HepG2 (cell line): Measurements from ENCODE around the gene CTBP1. TPM values are rescaled to one million over a fixed set of nuclear protein-coding genes. Genes with fewer than 3 reads are reported as not detected.
A peak's percentile ranks its signal among the peaks of the same experiment; 100 is the strongest.

Experiments used
- BRF2 ChIP-seq: sonication (generic); formaldehyde crosslinking; IDR thresholded peaks from 2 replicates; pipeline ENCODE4 v1.8.1; 2022; ENCODE audit warnings: mild to moderate bottlenecking, missing genetic modification reagents
- DMAP1 ChIP-seq: IDR thresholded peaks from 2 replicates; pipeline ENCODE4 v1.6.1; 2016
- DMTF1 ChIP-seq: sonication (generic); formaldehyde crosslinking; IDR thresholded peaks from 2 replicates; pipeline ENCODE4 v1.4.0; 2020; ENCODE audit warnings: mild to moderate bottlenecking, missing genetic modification reagents
- FOSL2 ChIP-seq: sonication (generic); formaldehyde crosslinking; IDR thresholded peaks from 2 replicates; pipeline ENCODE4 v1.4.0; 2020; ENCODE audit warnings: missing genetic modification reagents
- MTF2 ChIP-seq: sonication (generic); formaldehyde crosslinking; IDR thresholded peaks from 2 replicates; pipeline ENCODE4 v1.5.0; 2020; ENCODE audit warnings: missing genetic modification reagents, borderline replicate concordance
- NR3C1 ChIP-seq: sonication (generic); formaldehyde crosslinking; IDR thresholded peaks from 2 replicates; pipeline ENCODE4 v1.4.0; 2020; ENCODE audit warnings: missing genetic modification reagents
- POGZ ChIP-seq: sonication (generic); formaldehyde crosslinking; IDR thresholded peaks from 2 replicates; pipeline ENCODE4 v1.4.0; 2020; ENCODE audit warnings: mild to moderate bottlenecking, missing genetic modification reagents
- RFX3 ChIP-seq: IDR thresholded peaks from 2 replicates; pipeline ENCODE4 v1.6.1; 2016; ENCODE audit warnings: missing biosample characterization, missing genetic modification reagents
- SOX6 ChIP-seq, 2 experiments: fragments of 450-650 bp in 1 of 2; sonication (generic) in 1 of 2; formaldehyde crosslinking in 1 of 2; IDR thresholded peaks; 2 replicates each; pipeline versions ENCODE4 v1.4.0 to v1.6.1; 2017 to 2020; ENCODE audit warnings: antibody characterized with exemption in 1 of 2, mild to moderate bottlenecking in 1 of 2, missing genetic modification reagents in 1 of 2
- ZGPAT ChIP-seq: IDR thresholded peaks from 2 replicates; pipeline ENCODE4 v1.6.1; 2016; ENCODE audit warnings: mild to moderate bottlenecking
- ZNF274 ChIP-seq: sonication (generic); formaldehyde crosslinking; IDR thresholded peaks from 2 replicates; pipeline ENCODE4 v1.5.1; 2020; ENCODE audit warnings: mild to moderate bottlenecking, missing genetic modification reagents
- ZNF501 ChIP-seq: sonication (generic); formaldehyde crosslinking; IDR thresholded peaks from 2 replicates; pipeline ENCODE4 v1.5.1; 2020; ENCODE audit warnings: mild to moderate bottlenecking, moderate library complexity, missing genetic modification reagents
- ZNF75D ChIP-seq: sonication (generic); formaldehyde crosslinking; IDR thresholded peaks from 2 replicates; pipeline ENCODE4 v1.8.1; 2023; ENCODE audit warnings: missing genetic modification reagents, mild to moderate bottlenecking, borderline replicate concordance
- ZNF782 ChIP-seq: sonication (generic); formaldehyde crosslinking; IDR thresholded peaks from 2 replicates; pipeline ENCODE4 v1.4.0; 2020; ENCODE audit warnings: missing genetic modification reagents, mild to moderate bottlenecking, borderline replicate concordance
- ZSCAN25 ChIP-seq: sonication (generic); formaldehyde crosslinking; IDR thresholded peaks from 2 replicates; pipeline ENCODE4 v1.8.0; 2022; ENCODE audit warnings: mild to moderate bottlenecking, missing genetic modification reagents
- ZSCAN30 ChIP-seq: sonication (generic); formaldehyde crosslinking; IDR thresholded peaks from 2 replicates; pipeline ENCODE4 v1.5.0; 2020; ENCODE audit warnings: mild to moderate bottlenecking, missing genetic modification reagents
- ZSCAN9 ChIP-seq: IDR thresholded peaks from 2 replicates; pipeline ENCODE4 v1.6.1; 2016; ENCODE audit warnings: borderline replicate concordance
- polyA plus RNA-seq, 8 experiments: library from polyadenylated mRNA; depleted of rRNA in 3 of 8; stranded (reverse) in 7 of 8; unstranded in 1 of 8; fragments of >200 nt; fragmentation: Illumina TruSeq in 4 of 8; extraction: Trizol in 4 of 8; gene quantifications; 2 replicates each; pipeline versions ENCODE4 v1.2.1 to v1.2.3, GENCODE V29; 2011 to 2016; ENCODE audit warnings: low read depth in 4 of 8, missing spikeins in 1 of 8, mixed read lengths in 1 of 8; ENCODE audit not compliant: insufficient read depth in 1 of 8
- total RNA-seq, 5 experiments: library from RNA; depleted of rRNA; stranded (reverse); fragments of >200 nt; fragmentation: Illumina TruSeq; extraction: Trizol; gene quantifications; 2 replicates each; pipeline ENCODE4 v1.2.3, GENCODE V29; 2016; ENCODE audit warnings: low read depth in 1 of 5
- TF ChIP-seq, protein P1 (sequence below): sonication (generic); formaldehyde crosslinking; IDR thresholded peaks from 2 replicates; pipeline ENCODE4 v1.4.0; 2020; ENCODE audit warnings: mild to moderate bottlenecking, missing genetic modification reagents
- TF ChIP-seq, protein P2 (sequence below): sonication (generic); formaldehyde crosslinking; IDR thresholded peaks from 2 replicates; pipeline ENCODE4 v1.5.1; 2020; ENCODE audit warnings: mild to moderate bottlenecking, missing genetic modification reagents, moderate library complexity

Gene CTBP1
- total and polyA plus RNA-seq, 2 of the 13 experiments (the other 11 are each of a cell fraction or from before 2014, with no cell fraction given) = 78.5 to 112 TPM

GRCh38 chr4:1246901-1247863, 1.7 kb downstream of the CTBP1 start (continued):
- TF ChIP-seq MTF2 (CRISPR knock-in tag) (no peak), ZSCAN9 (CRISPR knock-in tag) (no peak), POGZ (CRISPR knock-in tag) (no peak), DMTF1 (no peak), ZGPAT (CRISPR knock-in tag) (no peak), ZNF501 (CRISPR knock-in tag) (no peak; the same call in 1 of the 2 replicates), DMAP1 (CRISPR knock-in tag) (0 out of 2 replicates have a peak, but pooled peaks have one; percentile 14), FOSL2 (CRISPR knock-in tag) (no peak), ZSCAN30 (CRISPR knock-in tag) (no peak), ZNF274 (CRISPR knock-in tag) (no peak), ZNF782 (CRISPR knock-in tag) (no peak), RFX3 (no peak), ZNF75D (CRISPR knock-in tag) (no peak), NR3C1 (CRISPR knock-in tag) (no peak), BRF2 (no peak), ZSCAN25 (CRISPR knock-in tag) (no peak), SOX6 (IDR thresholded peaks at IDR 0.05) (no peak), SOX6 (CRISPR knock-in tag; IDR thresholded peaks at IDR 0.05) (peak; percentile 34; the same call in 1 of the 2 replicates)
- TF ChIP-seq, protein P1, sequence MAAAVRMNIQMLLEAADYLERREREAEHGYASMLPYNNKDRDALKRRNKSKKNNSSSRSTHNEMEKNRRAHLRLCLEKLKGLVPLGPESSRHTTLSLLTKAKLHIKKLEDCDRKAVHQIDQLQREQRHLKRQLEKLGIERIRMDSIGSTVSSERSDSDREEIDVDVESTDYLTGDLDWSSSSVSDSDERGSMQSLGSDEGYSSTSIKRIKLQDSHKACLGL (CRISPR knock-in tag) = peak; percentile 17; the same call in 1 of the 2 replicates
- TF ChIP-seq, protein P2, sequence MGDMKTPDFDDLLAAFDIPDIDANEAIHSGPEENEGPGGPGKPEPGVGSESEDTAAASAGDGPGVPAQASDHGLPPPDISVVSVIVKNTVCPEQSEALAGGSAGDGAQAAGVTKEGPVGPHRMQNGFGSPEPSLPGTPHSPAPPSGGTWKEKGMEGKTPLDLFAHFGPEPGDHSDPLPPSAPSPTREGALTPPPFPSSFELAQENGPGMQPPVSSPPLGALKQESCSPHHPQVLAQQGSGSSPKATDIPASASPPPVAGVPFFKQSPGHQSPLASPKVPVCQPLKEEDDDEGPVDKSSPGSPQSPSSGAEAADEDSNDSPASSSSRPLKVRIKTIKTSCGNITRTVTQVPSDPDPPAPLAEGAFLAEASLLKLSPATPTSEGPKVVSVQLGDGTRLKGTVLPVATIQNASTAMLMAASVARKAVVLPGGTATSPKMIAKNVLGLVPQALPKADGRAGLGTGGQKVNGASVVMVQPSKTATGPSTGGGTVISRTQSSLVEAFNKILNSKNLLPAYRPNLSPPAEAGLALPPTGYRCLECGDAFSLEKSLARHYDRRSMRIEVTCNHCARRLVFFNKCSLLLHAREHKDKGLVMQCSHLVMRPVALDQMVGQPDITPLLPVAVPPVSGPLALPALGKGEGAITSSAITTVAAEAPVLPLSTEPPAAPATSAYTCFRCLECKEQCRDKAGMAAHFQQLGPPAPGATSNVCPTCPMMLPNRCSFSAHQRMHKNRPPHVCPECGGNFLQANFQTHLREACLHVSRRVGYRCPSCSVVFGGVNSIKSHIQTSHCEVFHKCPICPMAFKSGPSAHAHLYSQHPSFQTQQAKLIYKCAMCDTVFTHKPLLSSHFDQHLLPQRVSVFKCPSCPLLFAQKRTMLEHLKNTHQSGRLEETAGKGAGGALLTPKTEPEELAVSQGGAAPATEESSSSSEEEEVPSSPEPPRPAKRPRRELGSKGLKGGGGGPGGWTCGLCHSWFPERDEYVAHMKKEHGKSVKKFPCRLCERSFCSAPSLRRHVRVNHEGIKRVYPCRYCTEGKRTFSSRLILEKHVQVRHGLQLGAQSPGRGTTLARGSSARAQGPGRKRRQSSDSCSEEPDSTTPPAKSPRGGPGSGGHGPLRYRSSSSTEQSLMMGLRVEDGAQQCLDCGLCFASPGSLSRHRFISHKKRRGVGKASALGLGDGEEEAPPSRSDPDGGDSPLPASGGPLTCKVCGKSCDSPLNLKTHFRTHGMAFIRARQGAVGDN (CRISPR knock-in tag) = peak; percentile 60
